H1 (cell line): Measurements from ENCODE around the gene SCAMP4. TPM values are rescaled to one million over a fixed set of nuclear protein-coding genes. Genes with fewer than 3 reads are reported as not detected.

Experiments used
- HDAC2 ChIP-seq, 2 experiments: fragments of 300-600 bp in 1 of 2; sonication (generic) in 1 of 2; IDR thresholded peaks; 2 replicates each; pipeline ENCODE4 v1.6.1; 2011 to 2012; ENCODE audit warnings: low read depth in 2 of 2, low read length in 2 of 2, mild to moderate bottlenecking in 2 of 2, moderate library complexity in 2 of 2, borderline replicate concordance in 1 of 2, inconsistent platforms in 1 of 2
- PHF8 ChIP-seq: fragments of 200-600 bp; sonication (generic); conservative IDR thresholded peaks from 2 replicates; pipeline ENCODE4 v1.7.1; 2012; ENCODE audit warnings: low read depth, mild to moderate bottlenecking, inconsistent platforms, low read length, moderate library complexity
- RBBP5 ChIP-seq: IDR thresholded peaks from 2 replicates; pipeline ENCODE4 v1.7.1; 2012; ENCODE audit warnings: low read depth, mild to moderate bottlenecking, inconsistent platforms, low read length, moderate library complexity, borderline replicate concordance
- RNF2 ChIP-seq: fragments of 200-900, 300-1000 bp; sonication (generic); IDR thresholded peaks from 2 replicates; pipeline ENCODE4 v1.7.1; 2016; ENCODE audit warnings: borderline replicate concordance, low read depth, mild to moderate bottlenecking, antibody characterized with exemption, low read length; ENCODE audit not compliant: poor library complexity, severe bottlenecking; ENCODE audit errors: missing control alignments
- SP1 ChIP-seq: IDR thresholded peaks from 2 replicates; pipeline ENCODE4 v1.6.1; 2011; ENCODE audit warnings: low read depth, low read length
- polyA plus RNA-seq, 7 experiments: library from polyadenylated mRNA; depleted of rRNA in 3 of 7; stranded (reverse) in 5 of 7; unstranded in 2 of 7; fragments of >200 nt in 5 of 7; fragments of 200-250 nt in 2 of 7; gene quantifications; 1 replicate in 5 of 7; 2 replicates in 1 of 7; 4 replicates in 1 of 7; pipeline versions ENCODE4 v1.2.1 to v1.2.3, GENCODE V29; 2011 to 2013; ENCODE audit warnings: missing spikeins in 2 of 7, mixed read lengths in 2 of 7
- total RNA-seq: library from RNA; stranded (reverse); fragmentation: NEBNext Ultra II Directional; extraction: Animal tissue kit (Norgen Biotek cat#: 25700); gene quantifications from 2 replicates; pipeline ENCODE4 v1.2.1, GENCODE V29; 2021
- TF ChIP-seq, protein P1 (sequence below): IDR thresholded peaks from 2 replicates; pipeline ENCODE4 v1.6.1; 2012; ENCODE audit warnings: inconsistent platforms

SCAMP4 gene
- total and polyA plus RNA-seq, 2 of the 8 experiments (the other 6 are each of a cell fraction or from before 2014, with no cell fraction given), result 17.1 to 61.4 TPM

GRCh38 chr19:1911995-1912394 lies 6.8 kb downstream of the SCAMP4 start (continued):
- no peak for TF ChIP-seq HDAC2 (IDR thresholded peaks at IDR 0.05; ENCODE audit: borderline replicate concordance in 1 of 2, low read depth in 2 of 2, low read length in 2 of 2)
- no peak for TF ChIP-seq RBBP5
- TF ChIP-seq SP1, result no peak
- TF ChIP-seq, protein P1, sequence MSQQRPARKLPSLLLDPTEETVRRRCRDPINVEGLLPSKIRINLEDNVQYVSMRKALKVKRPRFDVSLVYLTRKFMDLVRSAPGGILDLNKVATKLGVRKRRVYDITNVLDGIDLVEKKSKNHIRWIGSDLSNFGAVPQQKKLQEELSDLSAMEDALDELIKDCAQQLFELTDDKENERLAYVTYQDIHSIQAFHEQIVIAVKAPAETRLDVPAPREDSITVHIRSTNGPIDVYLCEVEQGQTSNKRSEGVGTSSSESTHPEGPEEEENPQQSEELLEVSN, result no peak
- no peak for TF ChIP-seq PHF8
- TF ChIP-seq RNF2, result no peak
